DMS79 (cell line): ENCODE measurements around the gene KIR3DL1.
"Not testable (repeated sequence)": the region's sequence is repeated elsewhere in the genome, so short reads cannot be mapped to it uniquely, and the experiment has no call there.

Source experiments
- DNase-seq: peaks from one replicate; lab custom pipeline; 2025; lab: John Stamatoyannopoulos, UW

KIR3DL1 gene

DNA sequence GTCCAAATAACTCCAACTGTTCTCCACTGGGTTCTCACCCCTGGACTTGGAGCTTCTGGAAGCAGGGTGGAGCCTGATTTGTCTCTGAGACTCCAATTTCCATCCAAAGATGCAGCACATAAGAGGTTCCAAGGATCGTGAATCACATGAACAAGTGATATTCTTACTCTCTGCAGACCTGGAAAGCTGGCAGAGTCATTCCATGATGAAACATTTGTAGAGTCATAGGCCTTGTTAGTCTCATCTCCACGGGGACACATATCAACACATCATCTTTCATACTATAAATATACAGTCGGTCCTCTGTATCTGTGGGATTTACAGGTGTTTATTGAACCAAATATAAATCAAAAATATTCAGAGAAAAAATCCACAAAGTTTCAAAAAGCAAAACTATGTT, 1.7 kb upstream of the KIR3DL1 start:
- not testable (repeated sequence) for DNase-seq

DNA sequence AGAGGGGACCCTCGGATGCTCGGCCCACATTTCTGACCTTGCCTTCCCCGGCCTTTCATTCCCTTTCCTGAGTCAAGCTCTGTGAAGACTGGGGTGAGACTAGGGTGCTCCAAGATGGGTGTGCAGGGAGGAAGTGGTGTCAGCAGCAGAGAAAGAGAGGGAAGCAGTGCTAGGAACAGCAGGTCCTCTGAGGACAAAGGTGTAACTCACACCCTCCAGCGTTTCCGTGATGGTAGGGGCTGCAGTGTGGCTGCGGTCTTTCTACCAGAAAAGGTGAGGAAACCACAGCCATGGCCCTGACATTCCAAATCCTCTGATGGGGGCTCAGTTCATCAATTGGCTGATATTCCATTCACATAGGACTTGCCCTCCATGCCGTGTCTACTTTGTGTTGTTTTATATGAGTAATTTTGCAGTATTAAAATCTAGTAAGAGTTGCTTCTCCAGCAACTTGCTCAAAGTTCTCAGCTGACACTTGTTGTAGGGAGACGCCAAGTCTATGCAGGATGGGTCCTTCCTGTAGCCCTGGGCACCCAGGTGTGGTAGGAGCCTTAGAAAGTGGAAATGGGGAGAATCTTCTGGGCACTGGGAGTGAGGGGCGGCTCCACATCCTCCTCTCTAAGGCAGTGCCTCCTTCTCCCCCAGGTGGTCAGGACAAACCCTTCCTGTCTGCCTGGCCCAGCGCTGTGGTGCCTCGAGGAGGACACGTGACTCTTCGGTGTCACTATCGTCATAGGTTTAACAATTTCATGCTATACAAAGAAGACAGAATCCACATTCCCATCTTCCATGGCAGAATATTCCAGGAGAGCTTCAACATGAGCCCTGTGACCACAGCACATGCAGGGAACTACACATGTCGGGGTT, 1.6 kb downstream of the KIR3DL1 start:
- DNase-seq: no peak

DNA sequence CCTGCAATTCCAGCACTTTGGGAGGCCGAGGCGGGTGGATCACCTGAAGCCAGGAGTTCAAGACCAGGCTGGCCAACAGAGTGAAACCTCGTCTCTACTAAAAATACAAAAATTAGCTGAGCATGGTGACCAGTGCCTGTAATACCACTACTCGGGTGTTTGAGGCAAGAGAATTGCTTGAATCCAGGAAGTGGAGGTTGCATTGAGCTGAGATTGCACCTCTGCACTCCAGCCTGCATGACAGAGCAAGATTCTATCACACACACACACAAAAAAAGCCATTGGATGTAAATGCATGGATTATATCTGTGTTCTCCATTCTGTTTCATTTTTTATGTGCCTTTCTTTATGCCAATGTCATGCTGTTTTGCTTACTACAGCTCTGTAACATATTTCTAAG, 8.1 kb downstream of the KIR3DL1 start:
- not testable (repeated sequence) for DNase-seq

DNA sequence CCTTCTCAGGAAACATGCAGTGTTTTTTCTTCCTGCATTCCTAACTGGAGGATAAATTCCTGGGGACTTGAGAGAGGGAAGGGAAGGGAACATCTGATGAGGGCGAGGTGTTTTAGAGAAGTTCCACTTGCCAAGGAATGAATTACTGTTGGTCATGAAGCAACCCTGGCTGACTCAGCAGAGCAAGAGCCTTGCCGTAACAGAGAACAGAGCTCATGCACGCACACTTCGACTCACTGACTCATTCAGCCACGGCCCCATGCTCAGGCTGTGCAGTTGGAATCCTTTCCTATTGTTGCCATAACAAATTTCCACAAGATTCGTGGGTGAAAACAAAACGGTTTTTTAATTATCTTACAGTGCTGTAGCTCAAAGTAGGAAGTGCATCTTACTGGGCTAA, 9.1 kb downstream of the KIR3DL1 start:
- not testable (repeated sequence) for DNase-seq

DNA sequence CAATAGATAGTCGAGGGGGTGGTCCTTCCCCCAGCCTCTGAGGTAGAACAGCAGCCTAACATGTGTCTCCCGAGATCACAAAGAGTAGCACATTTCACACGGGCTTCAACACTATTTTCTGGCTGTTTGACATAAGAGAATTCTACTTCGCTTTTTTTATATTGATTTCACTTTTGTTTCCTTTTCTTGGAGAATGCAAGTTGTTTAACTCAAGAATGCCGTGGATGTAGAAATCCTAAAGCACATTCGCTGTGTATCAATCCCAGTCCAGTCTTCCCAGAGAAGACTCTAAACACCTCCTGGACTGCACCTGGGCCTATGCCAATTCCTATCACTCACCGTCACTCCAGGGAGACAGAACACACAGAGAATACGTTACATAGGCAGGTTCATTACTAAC, 11.8 kb downstream of the KIR3DL1 start:
- not testable (repeated sequence) for DNase-seq

DNA sequence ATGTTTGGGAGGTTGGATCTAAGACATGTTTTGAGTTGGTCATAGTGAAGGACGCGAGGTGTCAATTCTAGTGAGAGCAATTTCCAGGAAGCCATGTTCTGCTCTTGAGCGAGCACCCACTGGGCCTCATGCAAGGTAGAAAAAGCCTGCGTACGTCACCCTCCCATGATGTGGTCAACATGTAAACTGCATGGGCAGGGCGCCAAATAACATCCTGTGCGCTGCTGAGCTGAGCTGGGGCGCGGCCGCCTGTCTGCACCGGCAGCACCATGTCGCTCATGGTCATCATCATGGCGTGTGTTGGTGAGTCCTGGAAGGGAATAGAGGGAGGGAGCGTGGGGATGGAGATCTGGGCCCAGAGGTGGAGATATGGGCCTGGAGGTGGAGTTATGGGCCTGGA, 16.2 kb downstream of the KIR3DL1 start, which contains the start of gene KIR2DS4:
Gene KIR2DS4 (plus strand): TSS at position 181 of the 400 bp plus-strand sequence.
- DNase-seq: not testable (repeated sequence)

DNA sequence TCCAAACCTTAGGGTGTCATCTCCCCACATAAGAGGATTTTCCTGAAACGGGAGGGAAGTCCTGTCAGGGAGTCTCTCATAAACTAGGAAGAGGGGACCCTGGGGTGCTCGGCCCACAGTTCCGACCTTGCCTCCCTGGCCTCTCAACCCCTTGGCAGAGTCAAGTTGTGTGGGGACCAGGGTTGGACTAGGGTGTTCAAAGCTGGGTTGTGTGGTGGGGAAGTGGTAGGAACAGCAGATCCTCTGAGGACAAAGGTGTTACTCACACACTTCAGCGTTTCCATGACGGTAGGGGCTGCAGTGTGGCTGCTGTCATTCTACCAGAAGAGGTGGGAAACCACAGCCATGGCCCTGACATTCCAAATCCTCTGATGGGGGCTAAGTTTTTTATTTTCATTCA, 18.9 kb downstream of the KIR3DL1 start:
- not testable (repeated sequence) for DNase-seq

DNA sequence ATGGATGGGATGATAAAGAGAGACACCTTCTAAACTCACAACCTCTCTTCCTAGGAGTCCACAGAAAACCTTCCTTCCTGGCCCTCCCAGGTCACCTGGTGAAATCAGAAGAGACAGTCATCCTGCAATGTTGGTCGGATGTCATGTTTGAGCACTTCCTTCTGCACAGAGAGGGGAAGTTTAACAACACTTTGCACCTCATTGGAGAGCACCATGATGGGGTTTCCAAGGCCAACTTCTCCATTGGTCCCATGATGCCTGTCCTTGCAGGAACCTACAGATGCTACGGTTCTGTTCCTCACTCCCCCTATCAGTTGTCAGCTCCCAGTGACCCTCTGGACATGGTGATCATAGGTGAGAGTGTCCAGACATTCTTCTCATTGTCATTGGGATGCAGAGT, 21.3 kb downstream of the KIR3DL1 start:
- not testable (repeated sequence) for DNase-seq

DNA sequence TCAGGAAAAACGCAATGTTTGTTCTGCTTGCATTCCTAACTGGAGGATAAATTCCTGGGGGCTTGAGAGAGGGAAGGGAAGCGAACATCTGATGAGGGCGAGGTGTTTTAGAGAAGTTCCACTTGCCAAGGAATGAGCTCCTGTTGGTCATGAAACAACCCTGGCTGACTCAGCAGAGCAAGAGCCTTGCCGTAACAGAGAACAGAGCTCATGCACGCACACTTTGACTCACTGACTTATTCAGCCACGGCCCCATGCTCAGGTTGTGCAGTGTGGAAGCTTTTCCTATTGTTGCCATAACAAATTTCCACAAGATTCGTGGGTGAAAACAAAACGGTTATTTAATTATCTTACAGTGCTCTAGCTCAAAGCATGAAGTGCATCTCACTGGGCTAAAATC, 26.9 kb downstream of the KIR3DL1 start:
- DNase-seq: not testable (repeated sequence)

DNA sequence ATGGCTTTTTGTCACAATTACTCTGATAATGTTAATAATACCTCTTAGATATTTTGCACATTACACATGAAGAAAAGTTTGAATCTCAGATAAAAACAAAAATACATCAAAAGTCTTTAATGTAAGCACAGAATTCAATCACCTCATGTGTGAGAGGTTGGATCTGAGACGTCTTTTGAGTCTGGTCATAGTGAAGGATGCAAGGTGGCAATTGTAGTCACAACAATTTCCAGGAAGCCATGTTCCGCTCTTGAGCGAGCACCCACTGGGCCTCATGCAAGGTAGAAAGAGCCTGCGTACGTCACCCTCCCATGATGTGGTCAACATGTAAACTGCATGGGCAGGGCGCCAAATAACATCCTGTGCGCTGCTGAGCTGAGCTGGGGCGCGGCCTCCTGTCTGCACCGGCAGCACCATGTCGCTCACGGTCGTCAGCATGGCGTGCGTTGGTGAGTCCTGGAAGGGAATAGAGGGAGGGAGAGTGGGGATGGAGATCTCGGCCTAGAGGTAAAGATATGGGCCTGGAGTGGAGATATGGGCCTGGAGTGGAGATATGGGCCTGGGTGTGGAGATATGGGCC, 33.9 kb downstream of the KIR3DL1 start, which contains the start of gene KIR3DL2:
Gene KIR3DL2 (plus strand): TSS at position 383 of the 580 bp plus-strand sequence. CDS start 33 bp downstream, at position 416.
- not testable (repeated sequence) for DNase-seq

DNA sequence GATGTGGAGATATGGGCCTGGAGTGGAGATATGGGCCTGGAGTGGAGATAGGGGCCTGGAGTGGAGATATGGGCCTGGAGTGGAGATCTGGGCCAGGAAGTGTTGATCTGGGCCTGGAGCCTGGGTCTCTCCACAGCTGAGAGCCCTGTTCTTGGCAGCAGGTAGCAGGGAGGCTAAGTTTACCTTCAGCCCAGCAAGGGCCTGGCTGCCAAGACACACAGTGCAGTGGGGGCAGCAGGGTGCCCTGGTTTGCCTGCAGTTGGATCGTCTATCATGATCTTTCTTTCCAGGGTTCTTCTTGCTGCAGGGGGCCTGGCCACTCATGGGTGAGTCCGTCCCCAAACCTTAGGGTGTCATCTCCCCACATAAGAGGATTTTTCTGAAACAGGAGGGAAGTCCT, 34.7 kb downstream of the KIR3DL1 start:
- DNase-seq: no peak

DNA sequence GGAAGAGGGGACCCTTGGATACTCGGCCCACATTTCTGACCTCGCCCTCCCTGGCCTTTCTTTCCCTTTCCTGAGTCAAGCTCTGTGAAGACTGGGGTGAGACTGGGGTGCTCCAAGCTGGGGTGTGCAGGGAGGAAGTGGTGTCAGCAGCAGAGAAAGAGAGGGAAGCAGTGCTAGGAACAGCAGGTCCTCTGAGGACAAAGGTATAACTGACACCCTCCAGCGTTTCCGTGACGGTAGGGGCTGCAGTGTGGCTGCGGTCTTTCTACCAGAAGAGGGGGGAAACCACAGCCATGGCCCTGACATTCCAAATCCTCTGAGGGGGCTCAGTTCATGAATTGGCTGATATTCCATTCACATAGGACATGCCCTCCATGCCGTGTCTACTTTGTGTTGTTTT, 35.1 kb downstream of the KIR3DL1 start:
- DNase-seq: no peak

DNA sequence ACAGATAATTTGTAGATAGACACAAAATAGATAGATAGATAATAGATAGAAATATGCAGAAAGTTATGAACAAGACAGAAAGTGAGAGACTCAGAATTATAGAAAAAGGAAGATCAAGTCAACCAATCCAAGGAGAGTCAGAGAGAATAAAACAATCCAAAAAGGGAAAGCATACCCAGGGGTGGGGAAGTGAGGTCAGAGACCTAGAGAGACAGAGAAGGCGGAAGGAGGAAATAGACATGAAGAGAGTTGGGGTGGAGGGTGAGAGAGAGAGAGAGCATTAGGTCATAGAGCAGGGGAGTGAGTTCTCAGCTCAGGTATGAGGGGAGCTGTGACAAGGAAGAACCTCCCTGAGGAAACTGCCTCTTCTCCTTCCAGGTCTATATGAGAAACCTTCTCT, 39.0 kb downstream of the KIR3DL1 start:
- DNase-seq: not testable (repeated sequence)

DNA sequence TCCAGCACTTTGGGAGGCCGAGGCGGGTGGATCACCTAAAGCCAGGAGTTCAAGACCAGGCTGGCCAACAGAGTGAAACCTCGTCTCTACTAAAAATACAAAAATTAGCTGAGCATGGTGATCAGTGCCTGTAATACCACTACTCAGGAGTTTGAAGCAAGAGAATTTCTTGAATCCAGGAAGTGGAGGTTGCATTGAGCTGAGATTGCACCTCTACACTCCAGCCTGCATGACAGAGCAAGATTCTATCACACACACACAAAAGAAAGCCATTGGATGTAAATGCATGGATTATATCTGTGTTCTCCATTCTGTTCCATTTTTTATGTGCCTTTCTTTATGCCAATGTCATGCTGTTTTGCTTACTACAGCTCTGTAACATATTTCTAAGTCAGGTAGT, 42.2 kb downstream of the KIR3DL1 start:
- not testable (repeated sequence) for DNase-seq

DNA sequence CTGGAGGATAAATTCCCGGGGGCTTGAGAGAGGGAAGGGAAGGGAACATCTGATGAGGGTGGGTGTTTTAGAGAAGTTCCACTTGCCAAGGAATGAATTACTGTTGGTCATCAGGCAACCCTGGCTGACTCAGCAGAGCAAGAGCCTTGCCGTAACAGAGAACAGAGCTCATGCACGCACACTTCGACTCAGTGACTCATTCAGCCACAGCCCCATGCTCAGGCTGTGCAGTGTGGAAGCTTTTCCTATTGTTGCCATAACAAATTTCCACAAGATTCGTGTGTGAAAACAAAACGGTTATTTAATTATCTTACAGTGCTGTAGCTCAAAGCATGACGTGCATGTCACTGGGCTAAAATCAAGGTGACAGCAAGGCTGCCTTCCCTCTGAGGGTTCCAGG, 43.2 kb downstream of the KIR3DL1 start:
- DNase-seq: not testable (repeated sequence)

DNA sequence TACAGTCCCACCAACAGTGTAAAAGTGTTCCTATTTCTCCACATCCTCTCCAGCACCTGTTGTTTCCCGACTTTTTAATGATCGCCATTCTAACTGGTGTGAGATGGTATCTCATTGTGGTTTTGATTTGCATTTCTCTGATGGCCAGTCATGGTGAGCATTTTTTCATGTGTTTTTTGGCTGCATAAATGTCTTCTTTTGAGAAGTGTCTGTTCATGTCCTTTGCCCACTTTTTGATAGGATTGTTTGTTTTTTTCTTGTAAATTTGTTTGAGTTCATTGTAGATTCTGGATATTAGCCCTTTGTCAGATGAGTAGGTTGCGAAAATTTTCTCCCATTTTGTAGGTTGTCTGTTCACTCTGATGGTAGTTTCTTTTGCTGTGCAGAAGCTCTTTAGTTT, 47.2 kb downstream of the KIR3DL1 start:
- DNase-seq: not testable (repeated sequence)

DNA sequence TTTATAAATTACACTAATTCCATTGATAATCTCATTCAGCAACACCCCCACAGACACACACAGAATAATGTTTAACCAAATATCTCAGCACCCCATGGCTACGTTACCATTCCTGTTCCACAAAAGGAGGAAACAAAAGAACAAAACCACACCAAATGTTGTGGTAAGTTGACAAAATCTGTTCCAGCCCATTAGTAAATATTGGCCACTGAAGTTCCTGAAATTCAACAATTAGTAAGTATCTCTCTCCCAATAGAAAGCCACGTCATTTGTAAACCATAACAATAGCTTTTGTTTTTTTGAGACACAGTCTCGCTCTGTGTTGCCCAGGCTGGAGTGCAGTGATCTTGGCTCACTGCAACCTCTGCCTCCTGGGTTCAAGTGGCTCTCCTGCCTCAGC, 55.4 kb downstream of the KIR3DL1 start:
- DNase-seq: no peak

DNA sequence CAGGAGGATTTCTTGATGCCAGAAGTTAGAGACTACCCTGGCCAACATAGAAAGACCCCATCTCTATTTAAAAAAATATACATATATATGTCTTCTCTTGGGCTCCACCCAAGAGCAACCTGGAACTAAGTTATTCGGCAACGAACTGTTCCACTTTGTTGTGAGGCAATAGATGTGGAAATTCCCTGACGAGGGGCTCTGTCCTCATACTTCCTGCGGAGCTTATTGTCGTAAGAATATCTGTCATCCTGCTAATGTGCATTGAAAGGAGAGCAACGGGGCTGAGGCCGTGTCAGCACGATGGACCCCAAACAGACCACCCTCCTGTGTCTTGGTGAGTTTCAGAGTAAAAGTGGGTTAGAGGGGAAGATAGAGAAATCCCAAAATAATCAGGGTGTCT, 57.7 kb downstream of the KIR3DL1 start, which contains the start of gene FCAR:
Gene FCAR (plus strand): TSS at position 246 of the 400 bp plus-strand sequence. CDS start 55 bp downstream, at position 301.
- DNase-seq: no peak

DNA sequence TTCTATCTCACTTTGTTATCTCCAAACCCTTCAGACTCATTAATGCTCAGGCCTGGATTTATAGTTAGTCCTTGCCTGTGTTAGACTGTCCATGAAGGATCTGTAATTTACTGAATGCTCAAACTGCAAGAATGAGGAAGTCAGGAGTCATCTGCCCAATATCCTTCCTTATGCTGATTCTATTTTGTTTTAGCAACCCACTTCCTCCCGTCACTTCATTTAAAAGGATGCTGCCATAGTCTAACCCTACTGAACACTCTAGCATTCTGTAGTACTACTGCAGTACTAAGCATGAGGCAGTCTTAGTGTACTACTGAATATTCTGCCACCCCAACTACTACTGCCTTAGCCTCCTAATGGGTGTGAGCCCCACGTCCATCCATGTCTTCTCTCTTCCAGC, 59.2 kb downstream of the KIR3DL1 start:
- DNase-seq: no peak

DNA sequence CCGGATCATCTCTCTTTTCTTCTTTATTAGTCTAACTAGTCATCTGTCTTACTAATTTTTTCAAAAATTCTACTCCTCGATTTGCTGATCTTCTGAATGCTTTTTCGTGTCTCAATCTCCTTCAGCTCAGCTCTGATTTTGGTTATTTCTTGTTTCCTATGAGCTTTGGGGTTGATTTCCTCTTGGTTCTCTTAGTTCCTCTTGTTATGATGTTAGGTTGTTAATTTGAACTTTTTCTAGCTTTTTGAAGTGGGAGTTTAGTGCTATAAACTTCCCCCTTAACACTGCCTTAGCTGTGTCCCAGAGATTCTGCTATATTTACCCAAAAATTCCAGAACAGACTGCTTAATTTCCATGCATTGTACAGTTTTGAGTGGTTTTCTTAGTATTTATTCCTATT, 61.2 kb downstream of the KIR3DL1 start:
- no peak for DNase-seq
